Subcutaneous abdominal adipose tissue (tissue), 5 donors: Measurements from ENCODE around the gene C1QTNF8.

Experiments
- H3K27ac ChIP-seq: one replicate; pipeline ENCODE4 v1.7.0; 2013; ENCODE audit warnings: low read depth, mild to moderate bottlenecking, inconsistent platforms, low read length, moderate library complexity
- H3K27me3 ChIP-seq, 5 donors: one replicate each; pipeline ENCODE4 v1.7.0; 2013; ENCODE audit warnings: low read length in 5 of 5, inconsistent platforms in 1 of 5; ENCODE audit not compliant: control insufficient read depth in 5 of 5, insufficient read depth in 4 of 5
- H3K36me3 ChIP-seq, 5 donors: one replicate each; pipeline ENCODE4 v1.7.0; 2013; ENCODE audit warnings: low read length in 5 of 5; ENCODE audit not compliant: control insufficient read depth in 5 of 5, insufficient read depth in 5 of 5
- H3K4me1 ChIP-seq, 5 donors: one replicate each; pipeline ENCODE4 v1.7.0; 2013; ENCODE audit warnings: low read length in 5 of 5, mild to moderate bottlenecking in 3 of 5, moderate library complexity in 1 of 5; ENCODE audit not compliant: control insufficient read depth in 5 of 5, insufficient read depth in 5 of 5
- H3K4me3 ChIP-seq, 5 donors: one replicate each; pipeline ENCODE4 v1.7.0; 2013; ENCODE audit warnings: low read length in 5 of 5, low read depth in 1 of 5
- H3K9ac ChIP-seq, 5 donors: one replicate each; pipeline ENCODE4 v1.7.0; 2013; ENCODE audit warnings: low read length in 5 of 5, mild to moderate bottlenecking in 4 of 5, moderate library complexity in 3 of 5
- H3K9me3 ChIP-seq, 5 donors: one replicate each; pipeline ENCODE4 v1.7.0; 2013; ENCODE audit warnings: low read length in 5 of 5; ENCODE audit not compliant: control insufficient read depth in 5 of 5
- donor health status: healthy.
- donor health status: healthy.
- donor health status: healthy.
- donor health status: healthy.
- donor health status: healthy.

Gene C1QTNF8

DNA sequence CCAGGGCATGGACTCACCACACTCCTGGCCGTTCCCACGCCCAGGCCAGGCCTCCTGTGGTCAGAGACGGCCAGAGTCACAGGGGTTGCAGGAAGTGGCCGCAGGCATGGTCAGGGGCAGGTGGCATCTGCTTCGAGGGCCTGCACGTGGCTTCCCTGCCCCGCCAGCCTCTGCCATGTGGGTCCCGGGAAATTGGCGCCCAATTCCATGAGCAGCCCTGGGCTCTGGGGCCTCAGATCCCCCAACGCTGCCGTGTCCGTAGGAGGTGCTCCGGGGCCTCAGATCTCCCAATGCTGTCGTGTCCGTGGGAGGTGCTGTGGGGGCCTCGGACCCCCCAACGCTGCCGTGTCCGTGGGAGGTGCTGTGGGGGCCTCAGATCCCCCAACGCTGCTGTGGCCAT, 33.1 kb downstream of the C1QTNF8 start:
- Histone ChIP-seq H3K9ac (no peak overlapping the region), H3K9me3 (peaks cover 0 to 5% (median 0%) of the 10 kb centered on the region in 5 donors), H3K36me3 (no peaks in the 10 kb centered on the region), H3K4me1 (peaks cover 0 to 2% (median 0%) of the 10 kb centered on the region in 5 donors), H3K27ac (no peak overlapping the region), H3K27me3 (peaks cover 15 to 49% (median 41%) of the 10 kb centered on the region in 5 donors), H3K4me3 (no peak overlapping the region)

DNA sequence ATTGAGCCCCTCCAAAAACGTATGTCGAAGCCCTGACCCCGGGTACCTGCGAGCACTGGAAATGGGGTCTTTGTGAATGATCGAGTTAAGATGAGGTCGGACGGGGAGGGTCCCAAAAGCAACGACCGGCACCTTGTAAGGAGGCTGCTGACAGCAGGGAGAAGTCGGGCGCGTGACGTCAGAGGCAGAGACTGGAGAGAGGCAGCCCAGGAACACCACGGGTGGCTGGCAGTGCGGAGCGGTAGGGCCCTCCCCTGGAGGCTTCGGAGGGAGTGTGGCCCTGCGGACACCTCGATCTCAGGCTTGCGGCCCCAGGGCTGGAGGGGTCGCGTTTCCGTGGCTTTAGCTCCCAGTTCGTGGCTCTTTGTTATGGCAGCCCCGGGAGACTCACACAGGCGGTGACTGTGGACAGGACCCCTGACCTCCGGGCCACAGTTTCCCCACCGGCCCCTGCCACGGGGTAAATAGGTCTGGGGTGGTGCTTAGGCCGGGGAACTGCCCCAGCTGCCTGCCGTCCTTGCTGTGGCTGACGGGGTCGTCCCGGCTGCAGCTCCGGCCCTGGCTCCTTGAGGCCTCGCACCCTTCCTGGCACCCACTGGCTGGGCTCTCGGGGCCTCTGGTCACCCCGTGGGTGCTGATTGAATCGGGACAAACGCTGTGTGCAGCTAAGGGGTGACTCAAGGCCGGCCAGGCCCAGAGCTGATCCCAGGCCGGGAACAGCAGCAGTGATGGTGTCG, 34.1 kb downstream of the C1QTNF8 start:
- no peak overlapping the region for H3K9ac ChIP-seq
- H3K27ac ChIP-seq = no peak overlapping the region
- no peaks in the 10 kb centered on the region for H3K36me3 ChIP-seq
- H3K4me3 ChIP-seq = no peak overlapping the region
- H3K27me3 ChIP-seq = peaks cover 18 to 43% (median 39%) of the 10 kb centered on the region in 5 donors
- peaks cover 0 to 5% (median 4%) of the 10 kb centered on the region in 5 donors for H3K9me3 ChIP-seq
- H3K4me1 ChIP-seq = peaks cover 0 to 2% (median 0%) of the 10 kb centered on the region in 5 donors

DNA sequence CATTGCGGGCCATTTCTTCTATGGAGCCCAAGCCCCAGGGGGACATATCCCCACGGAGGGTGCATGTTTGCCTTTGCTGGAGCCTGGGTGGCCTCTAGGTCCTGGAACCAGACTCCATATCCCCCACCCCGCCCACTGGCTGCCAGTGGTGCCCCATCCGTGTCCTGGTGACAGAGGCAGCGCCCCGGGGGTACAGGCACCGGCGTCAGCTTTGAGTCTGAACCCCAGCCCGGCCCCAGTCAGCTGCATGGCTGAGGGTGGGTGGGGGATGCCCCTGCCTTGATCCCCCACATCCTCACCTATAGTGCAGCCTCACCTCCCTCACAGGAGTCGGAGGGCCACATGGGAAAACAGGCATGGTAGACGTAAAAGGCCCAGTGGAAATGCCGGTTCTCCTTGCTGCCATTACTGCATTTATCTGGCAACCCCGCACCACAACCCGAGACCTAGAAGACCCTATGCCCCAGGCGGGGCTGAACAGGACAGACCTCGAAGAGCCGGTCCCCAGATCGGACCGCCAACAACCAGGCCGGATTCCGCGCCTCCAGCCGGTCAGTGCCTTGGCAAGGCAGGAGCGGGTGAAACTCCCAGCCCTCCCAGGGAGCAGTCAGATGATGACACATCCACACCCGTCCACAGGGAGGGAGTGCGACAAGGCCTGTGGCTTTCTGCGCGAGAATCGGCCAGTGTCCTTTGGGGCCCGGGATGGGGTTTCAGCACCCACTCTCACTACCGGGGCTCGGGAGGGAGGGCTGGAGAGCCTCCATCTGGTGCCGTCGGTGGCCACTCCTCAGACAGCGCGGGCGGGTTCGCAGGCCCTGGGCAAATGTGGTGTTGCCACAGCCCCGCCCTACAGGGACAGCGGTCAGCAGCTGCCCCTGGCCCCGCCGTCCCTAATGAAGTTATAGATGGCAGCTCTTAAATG, 35.4 kb downstream of the C1QTNF8 start:
- H3K4me1 ChIP-seq = no peaks in the 10 kb centered on the region
- H3K27ac ChIP-seq = no peak overlapping the region
- H3K27me3 ChIP-seq = peaks cover 9 to 36% (median 32%) of the 10 kb centered on the region in 5 donors
- H3K9ac ChIP-seq = no peak overlapping the region
- no peak overlapping the region for H3K4me3 ChIP-seq
- H3K36me3 ChIP-seq = no peaks in the 10 kb centered on the region
- peaks cover 0 to 12% (median 7%) of the 10 kb centered on the region in 5 donors for H3K9me3 ChIP-seq

DNA sequence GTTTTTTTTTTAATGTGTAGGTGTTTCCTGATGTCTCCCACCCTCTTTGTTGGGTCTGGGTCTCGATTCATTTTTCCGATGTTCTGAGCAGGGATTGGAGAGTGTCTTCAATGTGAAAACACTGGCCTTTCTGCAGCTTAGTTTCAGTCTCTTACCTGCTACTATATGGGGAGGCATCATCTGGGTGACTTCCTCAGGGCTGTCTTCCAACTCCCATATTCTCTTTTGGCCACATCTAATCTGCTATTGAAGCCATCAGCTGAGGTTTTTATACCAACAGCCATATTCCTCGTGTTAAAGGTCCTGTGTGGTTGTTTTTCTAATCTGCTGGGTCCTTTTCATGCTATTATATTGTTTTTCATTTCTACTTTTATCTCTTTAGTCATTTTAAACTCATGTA, 36.7 kb downstream of the C1QTNF8 start:
- Histone ChIP-seq H3K9me3 (peaks cover 0 to 12% (median 7%) of the 10 kb centered on the region in 5 donors), H3K27me3 (peaks cover 9 to 36% (median 25%) of the 10 kb centered on the region in 5 donors), H3K36me3 (no peaks in the 10 kb centered on the region), H3K9ac (no peak overlapping the region), H3K27ac (no peak overlapping the region), H3K4me1 (no peaks in the 10 kb centered on the region), H3K4me3 (no peak overlapping the region)

DNA sequence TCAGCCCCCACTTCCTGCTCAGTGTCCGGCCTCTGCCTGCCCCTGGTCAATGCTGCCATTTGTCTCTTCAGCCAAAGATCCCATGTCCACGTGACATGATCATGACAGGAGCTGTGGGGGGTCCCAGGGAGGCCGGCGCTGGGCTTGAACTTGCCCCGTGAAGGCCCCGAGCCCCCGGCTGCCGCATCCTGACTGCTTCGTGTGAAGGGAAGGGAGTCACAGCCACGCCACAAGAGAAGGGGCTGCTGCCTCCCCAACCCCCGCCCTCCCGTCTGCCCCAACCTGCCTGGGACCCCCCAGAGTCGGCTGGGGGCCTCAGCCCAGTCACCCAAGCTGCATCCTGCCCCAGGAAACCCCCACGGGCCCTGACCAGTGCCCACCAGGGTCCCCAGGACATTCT, 37.8 kb downstream of the C1QTNF8 start:
- Histone ChIP-seq H3K27ac (no peak overlapping the region), H3K9me3 (peaks cover 0 to 12% (median 7%) of the 10 kb centered on the region in 5 donors), H3K36me3 (no peaks in the 10 kb centered on the region), H3K4me3 (no peak overlapping the region), H3K27me3 (peaks cover 3 to 27% (median 19%) of the 10 kb centered on the region in 5 donors), H3K4me1 (no peaks in the 10 kb centered on the region), H3K9ac (no peak overlapping the region)

DNA sequence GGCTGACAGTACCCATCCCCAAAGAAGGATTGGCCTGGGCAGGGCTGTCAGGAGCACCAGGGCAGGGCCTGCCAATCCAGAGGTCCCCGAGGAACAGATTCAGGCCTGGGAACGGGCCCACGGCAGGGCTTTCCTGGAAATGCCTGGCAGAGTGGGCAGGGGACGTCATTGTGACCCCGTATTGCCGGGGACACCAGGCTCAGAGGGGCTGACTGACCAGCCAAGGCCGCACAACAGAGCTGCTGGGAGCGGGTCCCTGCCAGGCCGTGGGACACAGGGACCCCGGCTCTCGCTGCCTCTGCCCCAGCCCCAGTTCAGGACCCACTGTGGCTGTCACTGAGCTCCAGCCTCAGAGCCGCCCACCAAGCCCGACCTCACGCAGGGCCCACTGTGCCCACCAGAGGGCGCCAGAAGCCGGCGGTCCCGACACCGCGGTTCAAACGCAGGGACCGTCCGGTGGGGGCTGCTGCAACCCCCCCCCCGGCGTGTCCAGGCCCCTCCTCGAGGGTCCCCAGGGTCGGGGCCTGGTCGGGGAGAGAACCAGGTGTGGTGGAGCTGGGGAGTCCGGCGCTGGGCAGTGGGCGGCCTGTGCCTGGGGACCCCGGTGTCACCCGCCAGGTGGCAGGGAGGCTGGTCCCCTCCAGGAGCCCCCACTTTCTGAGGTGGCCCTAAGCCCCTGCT, 38.7 kb downstream of the C1QTNF8 start:
- H3K9ac ChIP-seq = no peak overlapping the region
- H3K27ac ChIP-seq = no peak overlapping the region
- no peaks in the 10 kb centered on the region for H3K4me1 ChIP-seq
- peaks cover 0 to 12% (median 7%) of the 10 kb centered on the region in 5 donors for H3K9me3 ChIP-seq
- no peaks in the 10 kb centered on the region for H3K36me3 ChIP-seq
- H3K27me3 ChIP-seq = peaks cover 3 to 28% (median 17%) of the 10 kb centered on the region in 5 donors
- H3K4me3 ChIP-seq = no peak overlapping the region

DNA sequence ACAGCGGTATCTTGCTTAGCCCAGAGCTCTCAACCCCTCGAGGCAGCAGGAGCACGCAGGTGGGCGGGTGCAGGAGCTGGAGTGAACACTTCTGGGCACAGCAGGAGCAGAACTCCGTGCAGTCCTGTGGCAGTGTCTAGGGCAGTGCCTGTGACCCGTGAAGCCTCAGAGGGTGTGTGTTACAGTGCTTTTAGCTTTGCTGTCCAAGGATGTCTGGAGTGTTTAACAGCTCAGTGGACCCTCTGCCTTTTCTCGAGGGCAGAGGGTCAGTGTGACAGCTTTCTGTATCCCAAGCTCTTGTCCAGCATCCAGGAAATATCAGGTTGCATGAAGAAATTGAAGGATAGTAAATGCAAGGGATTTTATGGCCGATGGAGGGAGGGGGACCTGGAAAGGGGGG, 39.8 kb downstream of the C1QTNF8 start:
- H3K27me3 ChIP-seq = peaks cover 3 to 25% (median 15%) of the 10 kb centered on the region in 5 donors
- peaks cover 0 to 12% (median 7%) of the 10 kb centered on the region in 5 donors for H3K9me3 ChIP-seq
- H3K4me3 ChIP-seq = no peak overlapping the region
- H3K36me3 ChIP-seq = no peaks in the 10 kb centered on the region
- no peak overlapping the region for H3K9ac ChIP-seq
- H3K27ac ChIP-seq = no peak overlapping the region
- H3K4me1 ChIP-seq = no peaks in the 10 kb centered on the region

DNA sequence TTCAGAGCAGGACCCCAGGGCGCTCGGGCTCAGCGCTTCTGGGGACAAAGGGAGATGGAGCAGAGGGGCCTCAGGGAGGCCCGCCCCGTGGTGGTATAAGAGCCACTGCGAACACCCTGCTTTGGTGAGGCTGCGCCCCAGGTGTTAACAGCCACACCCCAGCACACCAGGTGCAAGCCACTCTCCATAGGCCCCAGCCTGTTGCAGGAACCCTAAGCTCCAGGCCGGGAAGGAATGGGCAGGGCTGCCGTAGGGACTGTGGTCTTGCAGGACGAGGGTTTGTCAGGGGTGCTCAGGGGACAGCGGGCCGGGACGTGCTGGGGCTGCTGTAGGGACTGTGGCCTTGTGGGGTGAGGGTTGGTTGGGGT, 40.5 kb downstream of the C1QTNF8 start:
- H3K27ac ChIP-seq = no peak overlapping the region
- peaks cover 0 to 12% (median 7%) of the 10 kb centered on the region in 5 donors for H3K9me3 ChIP-seq
- no peak overlapping the region for H3K9ac ChIP-seq
- H3K27me3 ChIP-seq = peaks cover 3 to 25% (median 15%) of the 10 kb centered on the region in 5 donors
- H3K4me1 ChIP-seq = no peaks in the 10 kb centered on the region
- no peak overlapping the region for H3K4me3 ChIP-seq
- no peaks in the 10 kb centered on the region for H3K36me3 ChIP-seq

DNA sequence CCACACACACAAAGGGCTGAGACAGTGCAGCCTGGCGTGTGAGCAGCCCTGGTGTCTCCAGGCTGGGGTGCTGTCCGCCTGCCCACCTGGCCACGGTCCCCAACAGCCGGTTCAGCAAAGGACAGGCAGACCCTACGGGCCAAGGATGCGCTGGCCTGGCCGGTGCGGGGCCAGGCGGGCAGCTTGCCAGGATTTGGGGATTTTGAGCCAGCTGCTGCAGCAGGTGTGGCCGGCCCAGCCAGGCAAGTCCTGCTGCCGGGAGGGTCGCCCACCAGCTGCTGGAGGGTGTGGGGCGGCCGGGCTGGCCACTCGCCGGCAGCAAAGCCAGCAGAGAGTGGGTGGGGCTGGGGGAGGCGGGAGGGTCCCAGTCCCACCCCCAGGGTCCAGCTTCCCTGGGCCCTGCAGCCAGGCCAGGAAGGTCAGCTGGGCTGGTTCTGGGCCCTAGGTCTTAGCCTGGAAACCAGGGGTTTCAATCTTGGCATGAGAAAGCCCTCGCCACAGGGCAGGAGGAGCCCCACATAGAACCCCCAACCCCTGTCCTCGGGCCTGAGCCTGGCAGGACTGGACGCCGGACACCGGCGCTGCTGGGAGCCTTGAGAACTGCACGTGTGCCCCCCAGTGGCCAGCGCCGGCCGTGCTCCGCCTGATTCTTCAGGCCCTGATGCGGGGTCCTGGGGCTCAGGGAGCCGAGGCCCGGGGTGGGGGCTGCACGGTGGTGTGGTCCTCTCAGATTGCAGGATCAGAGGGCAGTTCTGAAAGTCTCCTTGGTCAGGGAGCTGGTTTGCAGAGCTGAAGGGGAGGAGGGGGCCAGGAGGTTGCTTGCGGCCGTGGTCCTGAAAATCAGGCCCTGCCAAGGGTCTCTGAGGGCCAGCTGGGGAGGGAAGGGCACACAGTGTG, 41.1 kb downstream of the C1QTNF8 start:
- Histone ChIP-seq H3K4me3 (no peak overlapping the region), H3K9me3 (peaks cover 0 to 12% (median 7%) of the 10 kb centered on the region in 5 donors), H3K4me1 (no peaks in the 10 kb centered on the region), H3K36me3 (no peaks in the 10 kb centered on the region), H3K27me3 (peaks cover 3 to 25% (median 15%) of the 10 kb centered on the region in 5 donors), H3K27ac (no peak overlapping the region), H3K9ac (no peak overlapping the region)
